ENCODE data around the gene CYB5B. TPM values are rescaled to one million over a fixed set of nuclear protein-coding genes. Genes with fewer than 3 reads are reported as not detected.
A peak's percentile ranks its signal among the peaks of the same experiment; 100 is the strongest.

Gene CYB5B
- total and polyA plus RNA-seq, 2 experiments from 2014 or later, result 47.1 to 115 TPM

- peak; percentile 83 for DNase-seq
- Histone ChIP-seq H3F3A (ENCODE audit: insufficient read depth) (peaks cover 15% of the 10 kb centered on the region), H3K27ac (peak overlapping the region; percentile 26; the same call in 1 of the 2 replicates), H4K20me1 (ENCODE audit: insufficient read depth) (no peaks in the 10 kb centered on the region), H3K27me3 (replicated peaks; ENCODE audit: insufficient read depth) (no peaks in the 10 kb centered on the region), H2AFZ (no peak overlapping the region), H3K4me3 (no peak overlapping the region), H3K9ac (no peak overlapping the region), H3K36me3 (ENCODE audit: low read depth) (no peaks in the 10 kb centered on the region), H3K4me2 (ENCODE audit: unreplicated experiment) (peak overlapping the region; percentile 77), H3K9me3 (ENCODE audit: low read depth) (no peaks in the 10 kb centered on the region), H3K79me2 (ENCODE audit: insufficient read depth) (no peaks in the 10 kb centered on the region), H3K4me1 (ENCODE audit: insufficient read depth) (peaks cover 13% of the 10 kb centered on the region), H3K9me2 (ENCODE audit: insufficient read depth) (no peaks in the 10 kb centered on the region)
- 50 to 61% methylated on average over 6 of the region's 6 CpGs for WGBS, 2 experiments (ENCODE audit: low coverage in 1 of 2, low lambda C conversion rate in 2 of 2, missing lambda C conversion rate in 2 of 2)
- in situ Hi-C loops (cut with MboI), result no loop called here
- no peak for TF ChIP-seq EZH2phosphoT487 (IDR thresholded peaks at IDR 0.05; ENCODE audit: insufficient read depth, low read depth)
- TF ChIP-seq EZH2 (IDR thresholded peaks at IDR 0.05; ENCODE audit: insufficient read depth, poor library complexity, severe bottlenecking), result no peak
Observed at GRCh38 chr16:69410219-69410990, 14.0 kb upstream of the CYB5B start.

- Histone ChIP-seq H2AFZ (no peak overlapping the region), H3K79me2 (ENCODE audit: insufficient read depth) (no peaks in the 10 kb centered on the region), H4K20me1 (ENCODE audit: insufficient read depth) (no peaks in the 10 kb centered on the region), H3F3A (ENCODE audit: insufficient read depth) (peaks cover 15% of the 10 kb centered on the region), H3K4me2 (ENCODE audit: unreplicated experiment) (no peak overlapping the region), H3K9me3 (ENCODE audit: low read depth) (no peaks in the 10 kb centered on the region), H3K4me3 (no peak overlapping the region), H3K9me2 (ENCODE audit: insufficient read depth) (no peaks in the 10 kb centered on the region), H3K27ac (no peak overlapping the region), H3K27me3 (replicated peaks; ENCODE audit: insufficient read depth) (no peaks in the 10 kb centered on the region), H3K4me1 (ENCODE audit: insufficient read depth) (peaks cover 13% of the 10 kb centered on the region), H3K36me3 (ENCODE audit: low read depth) (no peaks in the 10 kb centered on the region), H3K9ac (no peak overlapping the region)
- DNase-seq, result no peak
- in situ Hi-C loops (cut with MboI), result no loop called here
- WGBS, 2 experiments (ENCODE audit: low coverage in 1 of 2, low lambda C conversion rate in 2 of 2, missing lambda C conversion rate in 2 of 2), result 94 to 95% methylated on average over 18 of the region's 18 CpGs
- TF ChIP-seq EZH2 (IDR thresholded peaks at IDR 0.05; ENCODE audit: insufficient read depth, poor library complexity, severe bottlenecking) (no peak), EZH2phosphoT487 (IDR thresholded peaks at IDR 0.05; ENCODE audit: insufficient read depth, low read depth) (no peak)
Observed at GRCh38 chr16:69411064-69411985, 13.1 kb upstream of the CYB5B start.

- in situ Hi-C loops (cut with MboI), result no loop called here
- H3K27ac ChIP-seq, result no peak overlapping the region
- peaks cover 17% of the 10 kb centered on the region for H3K4me1 ChIP-seq (ENCODE audit: insufficient read depth)
- no peak overlapping the region for H3K9ac ChIP-seq
- H3K27me3 ChIP-seq (replicated peaks; ENCODE audit: insufficient read depth), result no peaks in the 10 kb centered on the region
- WGBS, 2 experiments (ENCODE audit: low coverage in 1 of 2, low lambda C conversion rate in 2 of 2, missing lambda C conversion rate in 2 of 2), result 87 to 90% methylated on average over 12 of the region's 12 CpGs
- no peak for TF ChIP-seq EZH2phosphoT487 (IDR thresholded peaks at IDR 0.05; ENCODE audit: insufficient read depth, low read depth)
- TF ChIP-seq EZH2 (IDR thresholded peaks at IDR 0.05; ENCODE audit: insufficient read depth, poor library complexity, severe bottlenecking), result no peak
- H3F3A ChIP-seq (ENCODE audit: insufficient read depth), result peaks cover 16% of the 10 kb centered on the region
- no peak overlapping the region for H2AFZ ChIP-seq
- H3K9me3 ChIP-seq (ENCODE audit: low read depth), result no peaks in the 10 kb centered on the region
- no peak overlapping the region for H3K4me3 ChIP-seq
- DNase-seq, result no peak
- H3K4me2 ChIP-seq (ENCODE audit: unreplicated experiment), result no peak overlapping the region
- H3K79me2 ChIP-seq (ENCODE audit: insufficient read depth), result no peaks in the 10 kb centered on the region
- H3K36me3 ChIP-seq (ENCODE audit: low read depth), result no peaks in the 10 kb centered on the region
- no peaks in the 10 kb centered on the region for H4K20me1 ChIP-seq (ENCODE audit: insufficient read depth)
- H3K9me2 ChIP-seq (ENCODE audit: insufficient read depth), result no peaks in the 10 kb centered on the region
Observed at GRCh38 chr16:69412287-69412686, 12.1 kb upstream of the CYB5B start.

- Histone ChIP-seq H3K79me2 (ENCODE audit: insufficient read depth) (no peaks in the 10 kb centered on the region), H3K27ac (no peak overlapping the region), H3K27me3 (replicated peaks; ENCODE audit: insufficient read depth) (no peaks in the 10 kb centered on the region), H3K9ac (no peak overlapping the region), H3K36me3 (ENCODE audit: low read depth) (no peaks in the 10 kb centered on the region), H4K20me1 (ENCODE audit: insufficient read depth) (no peaks in the 10 kb centered on the region), H3K4me3 (no peak overlapping the region), H3K9me3 (ENCODE audit: low read depth) (no peaks in the 10 kb centered on the region), H2AFZ (no peak overlapping the region), H3K4me1 (ENCODE audit: insufficient read depth) (peaks cover 25% of the 10 kb centered on the region), H3K4me2 (ENCODE audit: unreplicated experiment) (no peak overlapping the region), H3F3A (ENCODE audit: insufficient read depth) (peaks cover 24% of the 10 kb centered on the region), H3K9me2 (ENCODE audit: insufficient read depth) (no peaks in the 10 kb centered on the region)
- TF ChIP-seq EZH2phosphoT487 (IDR thresholded peaks at IDR 0.05; ENCODE audit: insufficient read depth, low read depth), result no peak
- no peak for TF ChIP-seq EZH2 (IDR thresholded peaks at IDR 0.05; ENCODE audit: insufficient read depth, poor library complexity, severe bottlenecking)
- in situ Hi-C loops (cut with MboI), result no loop called here
- 89 to 93% methylated on average over 7 of the region's 7 CpGs for WGBS, 2 experiments (ENCODE audit: low coverage in 1 of 2, low lambda C conversion rate in 2 of 2, missing lambda C conversion rate in 2 of 2)
- DNase-seq, result no peak
Observed at GRCh38 chr16:69413045-69413664, 11.3 kb upstream of the CYB5B start.
